ENCODE measurements around the gene INTS15.
"Not testable (repeated sequence)": the region's sequence is repeated elsewhere in the genome, so short reads cannot be mapped to it uniquely, and the experiment has no call there.

INTS15 gene

DNA sequence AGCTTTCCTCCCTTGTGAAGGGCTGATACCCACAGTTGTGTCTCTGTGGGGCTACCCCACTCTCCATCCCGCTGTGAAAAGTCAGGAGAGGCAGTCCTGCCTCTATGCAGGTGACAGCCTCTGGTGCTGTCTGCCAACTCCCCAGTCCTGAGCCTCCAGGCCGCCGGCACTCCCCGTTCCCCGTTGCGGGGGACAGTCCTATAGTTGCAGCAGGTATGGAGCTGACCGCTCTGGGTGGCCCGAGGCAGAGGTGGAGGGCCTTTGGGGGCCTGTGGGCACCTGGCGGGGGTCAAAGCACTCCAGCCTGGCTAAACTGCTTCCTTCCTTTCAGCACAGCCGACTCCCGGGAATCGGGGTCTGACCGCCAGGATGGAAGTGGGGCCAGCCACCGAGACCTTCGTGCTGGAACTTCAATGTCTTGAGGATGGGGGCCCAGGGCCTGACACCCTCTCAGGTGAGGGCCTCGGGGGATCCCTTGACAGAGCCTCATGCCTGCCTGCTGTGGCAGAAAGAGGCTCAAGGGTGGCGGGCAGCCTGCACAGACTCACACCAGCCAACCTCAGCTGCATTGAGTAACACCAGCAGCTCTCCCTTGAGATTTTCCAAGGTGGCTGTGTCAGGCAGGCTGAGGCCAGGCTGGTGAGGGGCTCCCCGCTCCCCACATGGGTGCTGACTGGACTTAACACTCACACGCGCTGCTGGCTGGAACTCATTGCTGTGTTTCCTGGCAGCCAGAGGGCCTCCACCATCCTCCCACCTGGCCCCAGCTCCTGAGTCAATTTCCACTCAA is 27.2 kb downstream of the INTS15 start:
- no peak for DNase-seq (ENCODE audit: low read depth in 2 of 2)

GRCh38 chr7:6618621-6619020 is 28.8 kb downstream of the INTS15 start:
- no peak for DNase-seq (ENCODE audit: low read depth in 2 of 2)

- DNase-seq (ENCODE audit: low read depth in 2 of 2), result no peak
Measured at GRCh38 chr7:6619961-6620360, 30.1 kb downstream of the INTS15 start.

DNA sequence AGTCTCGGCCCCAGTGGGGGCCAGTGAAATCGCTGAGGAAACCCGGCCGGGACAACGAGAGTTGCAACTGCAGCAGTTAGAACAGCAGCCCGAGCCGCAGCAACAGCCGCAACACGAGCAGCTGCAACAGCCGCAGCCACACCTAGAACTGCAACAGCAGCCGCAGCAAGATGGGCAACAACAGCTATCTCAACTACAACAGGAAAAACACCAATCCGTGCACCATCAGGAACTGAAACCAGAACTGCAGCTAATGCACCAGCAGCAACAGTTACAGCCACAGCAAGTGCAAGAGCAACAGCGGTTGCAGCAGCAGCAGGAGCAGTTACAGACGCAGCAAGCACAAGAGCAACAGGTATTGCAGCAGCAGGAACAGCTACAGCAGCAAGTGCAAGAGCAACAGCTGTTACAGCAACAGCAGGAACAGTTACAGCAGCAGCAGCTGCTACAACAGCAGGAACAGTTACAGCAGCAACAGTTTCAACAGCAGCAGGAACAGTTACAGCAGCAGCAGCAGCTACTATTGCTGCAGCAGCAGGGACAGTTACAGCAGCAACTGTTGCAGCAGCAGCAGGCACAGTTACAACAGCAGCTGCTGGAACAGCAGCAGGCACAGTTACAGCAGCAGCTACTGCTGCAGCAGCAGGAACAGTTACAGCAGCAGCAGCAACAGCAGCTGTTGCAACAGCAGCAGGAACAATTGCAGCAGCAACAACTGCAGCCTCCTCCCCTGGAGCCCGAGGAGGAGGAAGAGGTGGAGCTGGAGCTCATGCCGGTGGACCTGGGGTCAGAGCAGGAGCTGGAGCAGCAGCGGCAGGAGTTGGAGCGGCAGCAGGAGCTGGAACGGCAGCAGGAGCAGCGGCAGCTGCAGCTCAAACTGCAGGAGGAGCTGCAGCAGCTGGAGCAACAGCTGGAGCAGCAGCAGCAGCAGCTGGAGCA is 31.6 kb downstream of the INTS15 start:
- no peak for DNase-seq (ENCODE audit: low read depth in 2 of 2)

- no peak for DNase-seq (ENCODE audit: low read depth in 2 of 2)
Measured at GRCh38 chr7:6622134-6622710, 32.4 kb downstream of the INTS15 start.

DNA sequence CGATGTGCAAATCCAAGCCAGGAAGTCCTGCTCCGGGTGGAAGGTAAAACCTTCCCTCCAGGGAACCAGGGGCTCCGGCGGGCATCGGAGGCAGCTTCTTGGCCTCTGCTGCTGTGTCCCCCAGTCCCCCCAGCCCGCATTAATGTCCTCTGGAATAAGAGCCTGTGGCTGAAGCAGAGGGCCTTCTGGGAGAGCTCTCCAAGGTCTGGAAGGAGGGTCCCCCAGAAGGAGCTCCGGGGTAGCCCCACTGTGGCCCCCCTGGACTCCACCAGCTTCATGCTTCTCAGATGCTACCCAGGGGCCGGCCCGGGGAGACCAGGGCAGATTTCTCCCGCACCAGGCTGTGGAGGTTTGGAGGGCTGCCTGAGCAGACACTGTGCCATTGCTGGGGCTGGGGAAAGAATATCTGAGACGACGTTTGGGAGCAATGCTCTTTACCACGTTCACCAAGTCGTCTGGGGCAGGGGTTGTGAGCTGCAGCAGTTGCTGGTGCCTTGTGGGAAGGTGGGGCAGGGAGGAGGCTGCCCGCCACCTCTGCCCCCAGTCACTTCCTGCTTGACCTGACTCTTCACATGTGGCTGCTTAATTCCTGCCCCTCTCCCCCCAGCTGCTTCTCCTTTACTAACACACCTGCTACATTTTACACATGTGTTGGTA is 33.9 kb downstream of the INTS15 start:
- no peak for DNase-seq (ENCODE audit: low read depth in 2 of 2)

DNA sequence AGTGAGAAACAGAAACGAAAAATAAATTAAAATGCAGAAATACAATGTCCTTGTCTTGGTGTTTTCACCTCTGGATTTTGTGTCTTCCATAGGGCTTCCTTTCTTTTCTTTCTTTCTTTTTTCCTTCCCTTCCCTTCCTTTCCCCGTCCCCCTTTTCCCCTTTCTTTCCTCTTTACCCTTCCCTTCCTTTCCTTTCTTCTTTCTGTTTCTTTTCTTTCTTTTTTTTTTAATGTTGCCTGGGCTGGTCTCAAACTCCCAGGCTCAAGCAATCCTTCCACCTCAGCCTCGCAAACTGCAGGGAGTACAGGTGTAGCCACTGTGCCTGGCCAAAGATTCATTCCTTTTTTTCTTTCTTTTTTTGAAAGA is 34.4 kb downstream of the INTS15 start:
- DNase-seq (ENCODE audit: low read depth in 2 of 2), result no peak

DNA sequence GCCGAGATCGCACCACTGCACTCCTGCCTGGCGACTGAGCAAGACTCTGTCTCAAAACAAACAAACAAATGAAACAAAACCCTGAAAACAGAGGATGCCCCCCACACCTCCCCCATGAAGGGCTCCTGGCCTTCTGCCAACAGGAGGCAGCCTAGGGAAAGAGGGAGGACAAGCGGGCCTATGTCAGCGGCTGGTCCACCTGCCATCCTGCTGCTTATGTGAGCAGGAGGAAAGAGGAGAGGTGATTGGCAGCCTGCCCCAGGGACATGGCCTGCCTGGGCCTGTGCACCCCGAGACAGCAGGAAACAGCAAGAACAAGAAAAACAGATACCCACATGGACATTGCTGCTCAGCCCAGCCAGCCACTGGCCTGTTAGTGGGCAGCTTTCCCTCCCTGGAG is 38.2 kb downstream of the INTS15 start:
- DNase-seq (ENCODE audit: low read depth in 2 of 2), result no peak

DNA sequence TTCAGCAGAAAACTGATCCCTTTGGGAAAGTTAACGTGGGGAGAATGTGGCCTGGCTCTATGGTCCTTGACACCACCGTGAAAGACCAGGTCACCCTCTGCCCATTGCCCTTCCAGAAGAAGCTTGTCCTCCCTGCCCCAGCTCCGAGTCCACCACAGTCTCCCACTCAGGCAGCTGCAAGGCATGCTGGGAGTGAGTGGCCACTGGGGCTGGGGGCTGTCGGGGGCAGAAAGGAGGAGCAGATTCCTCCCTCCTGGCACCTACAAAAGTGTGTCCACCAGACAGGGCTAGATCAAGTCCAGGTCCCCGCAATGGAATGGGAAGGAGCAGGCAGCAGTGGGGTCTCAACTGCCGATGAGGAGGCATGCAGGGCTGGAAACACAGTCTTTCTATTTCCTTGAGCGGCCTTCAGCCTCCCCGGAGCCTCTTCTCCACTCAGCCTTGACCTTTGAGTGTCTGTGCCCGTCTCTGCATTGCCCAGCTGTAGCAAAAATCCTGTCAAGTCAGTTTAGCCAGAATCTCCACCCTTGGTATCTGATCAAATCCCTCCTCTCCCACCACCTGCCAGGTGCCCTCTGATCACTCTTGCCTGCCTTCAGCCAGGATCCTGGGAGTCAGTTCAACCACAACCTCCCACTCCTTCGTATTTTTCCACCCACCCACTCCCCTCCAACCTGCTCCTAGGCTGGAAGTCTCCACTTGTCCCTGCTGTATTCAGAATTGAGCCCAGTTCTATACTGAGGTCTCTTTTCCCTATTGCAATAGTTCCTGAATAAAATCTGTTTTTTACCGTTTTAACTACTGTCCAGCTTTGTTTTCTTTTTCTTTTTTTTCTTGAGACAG is 40.4 kb downstream of the INTS15 start:
- DNase-seq (ENCODE audit: low read depth in 2 of 2), result no peak

DNA sequence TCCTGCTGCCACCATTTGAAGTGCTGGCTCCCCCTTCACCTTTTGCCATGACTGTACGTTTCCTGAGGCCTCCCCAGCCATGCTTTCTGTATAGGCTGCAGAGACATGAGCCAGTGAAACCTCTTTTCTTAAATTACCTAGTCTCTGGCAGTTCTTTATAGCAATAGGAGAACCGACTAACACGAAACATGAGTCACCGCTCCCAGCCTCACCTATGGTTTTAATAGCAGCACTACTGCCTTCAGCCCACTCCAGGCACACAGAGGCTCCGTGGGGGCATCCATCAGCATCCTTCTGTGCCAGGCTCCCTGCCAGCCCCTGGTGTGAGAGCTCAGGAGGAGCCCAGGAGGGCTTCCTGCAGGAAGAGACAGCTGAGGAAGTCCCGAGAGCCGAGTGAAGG is 41.8 kb downstream of the INTS15 start:
- no peak for DNase-seq (ENCODE audit: low read depth in 2 of 2)

DNA sequence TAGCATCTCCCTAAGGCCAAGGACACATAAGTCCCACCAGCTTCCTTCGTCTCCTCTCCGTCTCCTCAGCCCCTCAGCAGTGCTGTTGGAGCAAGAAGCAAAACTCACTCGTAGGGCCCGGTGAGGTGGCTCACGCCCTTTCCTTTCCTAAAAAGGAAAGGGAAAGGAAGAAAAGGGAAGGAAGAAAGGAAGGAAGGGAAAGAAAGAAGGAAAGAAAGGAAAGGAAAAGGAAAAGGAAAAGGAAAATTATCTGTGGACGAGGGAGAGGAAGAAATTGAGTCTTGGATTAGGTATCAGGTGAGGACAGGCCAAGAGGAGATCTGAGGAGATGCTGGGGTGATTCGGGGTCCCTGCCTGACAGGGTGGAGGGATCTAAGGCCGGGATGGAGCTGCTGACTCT is 44.2 kb downstream of the INTS15 start:
- DNase-seq (ENCODE audit: low read depth in 2 of 2), result no peak

DNA sequence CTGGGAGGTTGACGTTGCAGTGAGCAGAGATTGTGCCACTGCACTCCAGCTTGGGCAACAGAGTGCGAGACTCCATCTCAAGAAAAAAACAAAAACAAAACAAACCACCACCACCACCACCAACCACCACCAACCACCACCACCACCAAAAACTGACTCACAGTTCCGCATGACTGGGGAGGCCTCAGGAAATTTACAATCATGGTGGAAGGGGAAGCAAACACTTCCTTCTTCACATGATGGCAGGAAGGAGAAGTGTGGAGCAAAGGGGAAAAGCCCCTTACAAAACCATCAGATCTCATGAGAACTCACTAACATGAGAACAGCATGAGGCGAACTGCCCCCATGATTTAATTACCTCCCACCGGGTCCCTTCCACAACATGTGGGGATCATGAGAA is 45.1 kb downstream of the INTS15 start:
- not testable (repeated sequence) for DNase-seq (ENCODE audit: low read depth in 2 of 2)

- peak; percentile 39 to 41 for DNase-seq (ENCODE audit: low read depth in 2 of 2)
Measured at GRCh38 chr7:6636741-6637543, 47.1 kb downstream of the INTS15 start, which contains the start of gene ZNF316. TSS of gene ZNF316 (plus strand) at chr7:6637318. CDS start at chr7:6642410, 5,092 bp downstream.

GRCh38 chr7:6637544-6638229 is 47.9 kb downstream of the INTS15 start:
- DNase-seq (ENCODE audit: low read depth in 2 of 2), result peak; percentile 27 to 28

DNA sequence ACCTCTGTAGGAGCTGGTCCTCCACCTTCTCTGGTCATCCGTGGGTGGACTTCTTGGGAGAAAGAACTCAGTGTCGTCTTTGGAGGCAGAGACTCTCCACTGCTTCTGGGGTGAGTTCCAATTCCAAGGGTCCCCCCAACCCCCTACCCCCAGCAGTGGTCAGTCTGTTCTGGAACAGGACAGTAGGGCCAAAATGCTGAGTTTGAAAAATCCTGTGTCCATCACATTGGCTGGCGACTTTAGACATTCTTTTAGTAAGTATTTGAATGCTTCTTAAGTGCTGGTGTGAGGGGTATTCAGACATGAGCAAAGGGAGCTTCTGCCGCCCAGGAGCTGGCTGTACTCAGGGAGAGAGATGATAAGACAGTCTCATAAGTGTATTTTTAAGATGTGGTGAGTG is 49.2 kb downstream of the INTS15 start:
- no peak for DNase-seq (ENCODE audit: low read depth in 2 of 2)

- DNase-seq (ENCODE audit: low read depth in 2 of 2), result no peak
Measured at GRCh38 chr7:6639627-6640026, 49.8 kb downstream of the INTS15 start.

- no peak for DNase-seq (ENCODE audit: low read depth in 2 of 2)
Measured at GRCh38 chr7:6640246-6640721, 50.5 kb downstream of the INTS15 start.

GRCh38 chr7:6641305-6642035 is 51.6 kb downstream of the INTS15 start:
- DNase-seq (ENCODE audit: low read depth in 2 of 2), result no peak
